B cell (primary cell): Measurements from ENCODE around the gene TENT5A. TPM values are rescaled to one million over a fixed set of nuclear protein-coding genes. Genes with fewer than 3 reads are reported as not detected.

Experiments used
- ATAC-seq: fragments of 200-7000 bp; cut with Tn5 transposase; one replicate; pipeline ENCODE4 v1.10.0; 2021; ENCODE audit warnings: low read depth, mild to moderate bottlenecking, moderate number of reproducible peaks, moderate library complexity
- CTCF ChIA-PET: fragments of 350-600 bp; sonication (Branson Sonifier 250); formaldehyde crosslinking; loops from one replicate; lab custom pipeline; 2021; ENCODE audit warnings: antibody characterized with exemption, inconsistent platforms; lab: Charles Lee
- POLR2A ChIA-PET: fragments of 350-600 bp; sonication (Branson Sonifier 250); formaldehyde crosslinking; loops from one replicate; lab custom pipeline; 2021; ENCODE audit warnings: antibody characterized with exemption; lab: Charles Lee
- DNase-seq: peaks from one replicate; pipeline ENCODE4 v3.0.0; 2013
- H2AFZ ChIP-seq: 2 replicates; pipeline ENCODE4 v1.6.1; 2012; ENCODE audit warnings: mild to moderate bottlenecking, low read depth, low read length; ENCODE audit not compliant: insufficient read depth, poor library complexity, severe bottlenecking
- H3K27ac ChIP-seq, 2 donors: 1 replicate in 1 of 2; 2 replicates in 1 of 2; pipeline ENCODE4 v1.5.1; 2012 to 2013; ENCODE audit warnings: low read length in 2 of 2, mild to moderate bottlenecking in 2 of 2, moderate library complexity in 1 of 2
- H3K27me3 ChIP-seq, 4 experiments: fragments of 200-600 bp in 1 of 4; sonication (generic) in 1 of 4; replicated peaks in 1 of 4; 1 replicate in 2 of 4; 2 replicates in 2 of 4; pipeline versions ENCODE4 v1.6.1 to v1.7.0; 2013 to 2016; ENCODE audit warnings: low read length in 3 of 4, mild to moderate bottlenecking in 2 of 4, mixed read lengths in 1 of 4, moderate library complexity in 1 of 4; ENCODE audit not compliant: insufficient read depth in 4 of 4, control insufficient read depth in 3 of 4; ENCODE audit errors: control extremely low read depth in 1 of 4
- H3K36me3 ChIP-seq, 2 experiments: replicated peaks in 1 of 2; 1 replicate in 1 of 2; 2 replicates in 1 of 2; pipeline versions ENCODE4 v1.6.1 to v1.7.1; 2013; ENCODE audit warnings: low read length in 1 of 2; ENCODE audit not compliant: insufficient read depth in 2 of 2, control insufficient read depth in 1 of 2; ENCODE audit errors: control extremely low read depth in 1 of 2, extremely low read depth in 1 of 2
- H3K4me1 ChIP-seq, 2 donors: fragments of 200-600 bp in 1 of 2; sonication (generic) in 1 of 2; 1 replicate in 1 of 2; 2 replicates in 1 of 2; pipeline versions ENCODE4 v1.5.1 to v1.6.1; 2013 to 2017; ENCODE audit warnings: low read length in 2 of 2; ENCODE audit not compliant: control insufficient read depth in 2 of 2, insufficient read depth in 2 of 2
- H3K4me2 ChIP-seq: replicated peaks from 2 replicates; pipeline ENCODE3; 2012; ENCODE audit warnings: mild to moderate bottlenecking, low read depth, low read length; ENCODE audit not compliant: poor library complexity, severe bottlenecking
- H3K4me3 ChIP-seq, 5 experiments: fragments of 200-600 bp in 1 of 5; sonication (generic) in 1 of 5; 1 replicate in 3 of 5; 2 replicates in 2 of 5; pipeline versions ENCODE4 v1.5.1 to v1.7.0; 2011 to 2016; ENCODE audit warnings: low read length in 4 of 5, mild to moderate bottlenecking in 4 of 5, low read depth in 2 of 5, control low read depth in 1 of 5, moderate library complexity in 1 of 5; ENCODE audit not compliant: insufficient read depth in 1 of 5; ENCODE audit errors: control extremely low read depth in 1 of 5, extremely low read depth in 1 of 5
- H3K79me2 ChIP-seq: fragments of 200-600 bp; sonication (generic); one replicate; pipeline ENCODE4 v1.6.0; 2016; ENCODE audit warnings: low read length; ENCODE audit not compliant: control insufficient read depth, insufficient read depth
- H3K9ac ChIP-seq: fragments of 200-600 bp; sonication (generic); 2 replicates; pipeline ENCODE4 v1.6.1; 2017; ENCODE audit warnings: mild to moderate bottlenecking, low read length, moderate library complexity
- H3K9me3 ChIP-seq, 3 donors: one replicate each; pipeline versions ENCODE4 v1.6.1 to v1.7.1; 2013; ENCODE audit warnings: low read length in 2 of 3; ENCODE audit not compliant: control insufficient read depth in 2 of 3, insufficient read depth in 1 of 3; ENCODE audit errors: control extremely low read depth in 1 of 3
- H4K20me1 ChIP-seq: 2 replicates; pipeline ENCODE4 v1.6.0; 2012; ENCODE audit warnings: mild to moderate bottlenecking, low read length; ENCODE audit not compliant: insufficient read depth, control insufficient read depth, poor library complexity, severe bottlenecking
- H3K27ac Mint-ChIP-seq: one replicate; pipeline ENCODE4 v1.8.0; 2021; ENCODE audit warnings: mixed read lengths
- H3K27me3 Mint-ChIP-seq: one replicate; pipeline ENCODE4 v1.8.0; 2021; ENCODE audit warnings: mixed read lengths
- H3K4me1 Mint-ChIP-seq: one replicate; pipeline ENCODE4 v1.8.0; 2021; ENCODE audit warnings: mixed read lengths
- H3K4me3 Mint-ChIP-seq: one replicate; pipeline ENCODE4 v1.8.0; 2021; ENCODE audit warnings: mixed read lengths
- H3K9me3 Mint-ChIP-seq: one replicate; pipeline ENCODE4 v1.8.0; 2022; ENCODE audit warnings: mixed read lengths; ENCODE audit not compliant: insufficient read depth
- CTCF ChIP-seq: fragments of 200-600 bp; IDR thresholded peaks from one replicate; pipeline ENCODE4 v1.8.0; 2022; ENCODE audit warnings: antibody characterized with exemption, mild to moderate bottlenecking
- EZH2 ChIP-seq: IDR thresholded peaks from 2 replicates; pipeline ENCODE4 v1.6.1; 2012; ENCODE audit warnings: borderline replicate concordance, low read depth, mild to moderate bottlenecking, moderate library complexity, low read length; ENCODE audit not compliant: insufficient read depth, poor library complexity, severe bottlenecking
- WGBS: methylation state at CpG from one replicate; pipeline ENCODE4 v1.1.5; 2013; ENCODE audit warnings: missing lambda C conversion rate; ENCODE audit not compliant: insufficient coverage; 5-methylcytosine and 5-hydroxymethylcytosine counted together
- intact Hi-C: fragments of 100-400 bp; cut with micrococcal nuclease; formaldehyde crosslinking; loops from one replicate; pipeline ENCODE4 v1.10.0; 2022
- polyA plus RNA-seq: library from polyadenylated mRNA; depleted of rRNA; stranded (reverse); fragments of >200 nt; gene quantifications from 2 replicates; pipeline ENCODE4 v1.2.3, GENCODE V29; 2012
- total RNA-seq, 2 donors: library from RNA; stranded (reverse); fragments of 120-200 nt in 1 of 2; gene quantifications; 1 replicate in 1 of 2; 2 replicates in 1 of 2; pipeline versions ENCODE4 v1.2.3 to v1.2.4, GENCODE V29; 2013 to 2022

The TENT5A gene
- total and polyA plus RNA-seq, 2 donors (not counting 1 experiment from before 2014, with no cell fraction given), result 3.9 to 9.4 TPM

DNA sequence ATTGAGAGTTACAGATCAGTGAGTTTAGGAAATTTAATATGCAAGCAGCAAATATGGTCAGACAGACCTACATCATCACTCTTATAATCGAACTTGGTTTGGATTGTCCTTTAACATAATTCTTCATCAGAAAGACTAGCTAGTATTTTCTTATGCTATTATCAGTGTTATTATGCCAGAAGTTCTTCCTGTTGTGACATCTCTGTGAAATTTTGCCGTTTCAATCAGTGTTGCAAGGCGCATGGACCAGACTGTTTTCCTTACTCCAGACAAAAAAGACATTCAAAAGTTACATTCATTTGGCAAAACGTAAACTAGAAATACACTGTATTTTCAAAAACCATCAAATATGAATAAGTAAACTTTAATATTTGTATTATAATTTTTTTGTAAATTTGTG lies 5.7 kb upstream of the TENT5A start:
- TF ChIP-seq EZH2 (no peak), CTCF (no peak)
- Mint-ChIP-seq H3K27ac (no peak overlapping the region), H3K9me3 (no peaks in the 10 kb centered on the region), H3K4me1 (peaks cover 2% of the 10 kb centered on the region), H3K27me3 (peaks cover 3% of the 10 kb centered on the region), H3K4me3 (no peak overlapping the region)
- Histone ChIP-seq H3K79me2 (no peaks in the 10 kb centered on the region), H3K36me3 (no peaks in the 10 kb centered on the region), H3K27me3 (no peaks in the 10 kb centered on the region), H4K20me1 (no peaks in the 10 kb centered on the region), H3K9me3 (no peaks in the 10 kb centered on the region), H3K27ac (no peak overlapping the region), H3K4me2 (no peak overlapping the region), H3K4me3 (no peak overlapping the region), H3K4me1 (peaks cover 0 to 6% of the 10 kb centered on the region in 2 donors), H3K9ac (no peak overlapping the region), H2AFZ (no peak overlapping the region)
- ChIA-PET POLR2A (no interaction called here), CTCF (no interaction called here)
- WGBS, result 80% methylated on average over 1 of the region's 4 CpGs
- ATAC-seq, result no peak
- intact Hi-C loops, result no loop called here
- no peak for DNase-seq

DNA sequence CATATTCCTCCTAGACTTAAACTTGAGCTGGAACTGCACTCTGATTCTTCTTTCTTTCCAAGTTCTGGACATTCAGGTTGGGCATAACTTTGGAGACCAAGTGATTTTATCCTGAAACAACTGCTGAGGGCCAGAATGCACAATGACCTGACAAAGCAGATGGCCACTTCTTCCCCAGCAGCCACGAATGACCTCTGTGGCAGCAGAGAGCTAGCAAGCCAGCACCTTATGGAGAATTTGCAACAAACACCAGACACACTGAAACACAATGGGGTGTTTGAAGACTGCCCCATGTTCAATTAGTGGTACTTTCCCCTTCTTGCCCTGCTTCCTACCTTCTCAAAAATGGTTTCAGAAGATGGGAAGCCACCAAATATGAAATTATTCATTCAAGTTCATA lies 4.2 kb upstream of the TENT5A start:
- H3K4me1 ChIP-seq, result peaks cover 0 to 11% of the 10 kb centered on the region in 2 donors
- DNase-seq (no peak), ATAC-seq (no peak)
- H3K79me2 ChIP-seq, result peaks cover 5% of the 10 kb centered on the region
- TF ChIP-seq CTCF, result no peak
- Mint-ChIP-seq H3K4me1 (peaks cover 6% of the 10 kb centered on the region), H3K27ac (no peak overlapping the region), H3K9me3 (no peaks in the 10 kb centered on the region), H3K27me3 (peaks cover 3% of the 10 kb centered on the region), H3K4me3 (no peak overlapping the region)
- no peaks in the 10 kb centered on the region for H3K27me3 ChIP-seq
- peaks cover 0 to 5% (median 0%) of the 10 kb centered on the region in 3 donors for H3K9me3 ChIP-seq
- H3K36me3 ChIP-seq, result no peaks in the 10 kb centered on the region
- no peak overlapping the region for H3K27ac ChIP-seq
- no peak overlapping the region for H3K4me2 ChIP-seq
- 73% methylated on average over 1 of the region's 1 CpG for WGBS
- no peak overlapping the region for H3K9ac ChIP-seq
- no peak overlapping the region for H2AFZ ChIP-seq
- H3K4me3 ChIP-seq, result no peak overlapping the region
- CTCF ChIA-PET, result interaction anchor here (1.2 kb wide), 1 partner anchor 13 kb away, joined by 3 read pairs; no protein-coding TSS in a partner anchor
- peaks cover 4% of the 10 kb centered on the region for H4K20me1 ChIP-seq
- intact Hi-C loops, result no loop called here
- POLR2A ChIA-PET, result no interaction called here
